HepG2 (cell line): ENCODE data around the gene AHR.

Experiments
- CHD2 ChIP-seq: IDR thresholded peaks from 2 replicates; pipeline ENCODE4 v1.6.1; 2011; ENCODE audit warnings: low read depth, low read length, improper control_type of control experiment
- CREM ChIP-seq, 2 experiments: sonication (generic) in 1 of 2; formaldehyde crosslinking in 1 of 2; IDR thresholded peaks; 2 replicates each; pipeline versions ENCODE4 v1.4.0 to v1.6.1; 2016 to 2020; ENCODE audit warnings: antibody characterized with exemption in 1 of 2, mild to moderate bottlenecking in 1 of 2, missing genetic modification reagents in 1 of 2
- GABPA ChIP-seq, 2 experiments: IDR thresholded peaks; 2 replicates each; pipeline ENCODE4 v1.6.1; 2011 to 2016; ENCODE audit warnings: low read depth in 2 of 2, low read length in 1 of 2, missing biosample characterization in 1 of 2, missing genetic modification characterization in 1 of 2
- MIXL1 ChIP-seq: IDR thresholded peaks from 2 replicates; pipeline ENCODE4 v1.6.1; 2016
- MYNN ChIP-seq: sonication (generic); formaldehyde crosslinking; IDR thresholded peaks from 2 replicates; pipeline ENCODE4 v1.4.0; 2020; ENCODE audit warnings: mild to moderate bottlenecking, low read depth, missing genetic modification reagents
- RAD21 ChIP-seq: fragments of 450-650 bp; formaldehyde crosslinking; IDR thresholded peaks from 2 replicates; pipeline ENCODE4 v1.5.0; 2020; ENCODE audit warnings: mild to moderate bottlenecking
- SMARCC2 ChIP-seq: fragments of 450-650 bp; IDR thresholded peaks from 2 replicates; pipeline ENCODE4 v1.6.1; 2017; ENCODE audit warnings: antibody characterized with exemption, mild to moderate bottlenecking
- TEAD2 ChIP-seq: sonication (generic); formaldehyde crosslinking; IDR thresholded peaks from 2 replicates; pipeline ENCODE4 v1.9.0; 2021; ENCODE audit warnings: missing genetic modification reagents
- TOE1 ChIP-seq: sonication (generic); formaldehyde crosslinking; IDR thresholded peaks from 2 replicates; pipeline ENCODE4 v1.4.0; 2020; ENCODE audit warnings: mild to moderate bottlenecking, missing genetic modification reagents
- ZNF670 ChIP-seq: sonication (generic); formaldehyde crosslinking; IDR thresholded peaks from 2 replicates; pipeline ENCODE4 v1.8.0; 2022; ENCODE audit warnings: mild to moderate bottlenecking, missing genetic modification reagents, borderline replicate concordance
- ZNF709 ChIP-seq: sonication (generic); formaldehyde crosslinking; IDR thresholded peaks from 2 replicates; pipeline ENCODE4 v1.5.0; 2020; ENCODE audit warnings: mild to moderate bottlenecking, missing genetic modification reagents
- TF ChIP-seq, protein P1 (sequence below): sonication (generic); formaldehyde crosslinking; IDR thresholded peaks from 2 replicates; pipeline ENCODE4 v1.4.0; 2020; ENCODE audit warnings: missing genetic modification reagents, mild to moderate bottlenecking, borderline replicate concordance

DNA sequence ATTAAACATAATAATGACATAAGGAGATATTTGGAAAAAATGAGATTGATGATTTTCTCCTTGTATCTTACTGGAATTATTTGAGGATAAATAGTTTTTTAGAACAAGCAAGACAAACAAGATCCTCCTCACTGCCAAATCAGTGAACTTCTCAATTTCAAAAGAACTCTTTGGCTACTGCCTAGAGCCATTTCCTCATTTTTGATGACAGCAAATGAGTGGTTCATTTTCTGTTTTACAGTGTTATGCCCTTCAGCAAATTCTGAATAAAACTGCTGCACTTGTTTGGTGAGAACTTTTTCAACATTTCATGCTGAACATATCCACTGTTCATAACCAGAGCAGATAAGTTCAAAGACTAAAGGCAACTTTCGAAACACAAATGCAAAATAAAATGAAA lies 42.5 kb upstream of the AHR start:
- TF ChIP-seq MYNN (CRISPR knock-in tag) (no peak), ZNF670 (CRISPR knock-in tag) (no peak), CHD2 (no peak), ZNF709 (CRISPR knock-in tag) (no peak), CREM (IDR thresholded peaks at IDR 0.05) (no peak), CREM (CRISPR knock-in tag; IDR thresholded peaks at IDR 0.05) (no peak), RAD21 (CRISPR knock-in tag) (no peak), SMARCC2 (no peak), MIXL1 (CRISPR knock-in tag) (no peak), TEAD2 (CRISPR knock-in tag) (no peak), GABPA (IDR thresholded peaks at IDR 0.05; ENCODE audit: low read depth, low read length) (no peak), GABPA (CRISPR knock-in tag; IDR thresholded peaks at IDR 0.05; ENCODE audit: low read depth) (no peak), TOE1 (CRISPR knock-in tag) (no peak)
- TF ChIP-seq, protein P1, sequence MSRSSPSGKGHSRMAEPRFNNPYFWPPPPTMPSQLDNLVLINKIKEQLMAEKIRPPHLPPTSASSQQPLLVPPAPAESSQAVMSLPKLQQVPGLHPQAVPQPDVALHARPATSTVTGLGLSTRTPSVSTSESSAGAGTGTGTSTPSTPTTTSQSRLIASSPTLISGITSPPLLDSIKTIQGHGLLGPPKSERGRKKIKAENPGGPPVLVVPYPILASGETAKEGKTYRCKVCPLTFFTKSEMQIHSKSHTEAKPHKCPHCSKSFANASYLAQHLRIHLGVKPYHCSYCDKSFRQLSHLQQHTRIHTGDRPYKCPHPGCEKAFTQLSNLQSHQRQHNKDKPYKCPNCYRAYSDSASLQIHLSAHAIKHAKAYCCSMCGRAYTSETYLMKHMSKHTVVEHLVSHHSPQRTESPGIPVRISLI (CRISPR knock-in tag) = no peak
